Measurements from ENCODE around the gene FAM234B.

- TF ChIP-seq CTCF (IDR thresholded peaks at IDR 0.05) = no peak
- no peak for TF ChIP-seq POLR2A (IDR thresholded peaks at IDR 0.05)
Measured at GRCh38 chr12:13027508-13027907, 16.7 kb upstream of the FAM234B start.
